Measurements from ENCODE around the gene EIF2D.
"Not testable (repeated sequence)": the region's sequence is repeated elsewhere in the genome, so short reads cannot be mapped to it uniquely, and the experiment has no call there.

Gene EIF2D

GRCh38 chr1:206636671-206637070 is 24.4 kb upstream of the EIF2D start:
- H3K27ac ChIP-seq (ENCODE audit: low read depth, low read length) = peak overlapping the region; percentile 83
- H3K4me1 ChIP-seq (ENCODE audit: control insufficient read depth in 5 of 5, insufficient read depth in 5 of 5, low read length in 5 of 5) = peaks cover 14 to 33% (median 28%) of the 10 kb centered on the region in 5 donors
- peak overlapping the region in 3 of 5 donors; percentile 37 to 70 (median 38) for H3K4me3 ChIP-seq (ENCODE audit: low read depth in 1 of 5, low read length in 5 of 5)
- H3K9me3 ChIP-seq (ENCODE audit: control insufficient read depth in 5 of 5, low read length in 5 of 5) = no peaks in the 10 kb centered on the region
- H3K36me3 ChIP-seq (ENCODE audit: control insufficient read depth in 5 of 5, insufficient read depth in 5 of 5, low read length in 5 of 5) = no peaks in the 10 kb centered on the region
- no peaks in the 10 kb centered on the region for H3K27me3 ChIP-seq (ENCODE audit: control insufficient read depth in 5 of 5, insufficient read depth in 4 of 5, low read length in 5 of 5)
- peak overlapping the region in 3 of 5 donors; percentile 46 to 80 (median 56) for H3K9ac ChIP-seq (ENCODE audit: low read length in 5 of 5)

- Histone ChIP-seq H3K9ac (ENCODE audit: low read length in 5 of 5) (peak overlapping the region in 4 of 5 donors; percentile 65 to 80 (median 76)), H3K4me1 (ENCODE audit: control insufficient read depth in 5 of 5, insufficient read depth in 5 of 5, low read length in 5 of 5) (peaks cover 14 to 33% (median 28%) of the 10 kb centered on the region in 5 donors), H3K36me3 (ENCODE audit: control insufficient read depth in 5 of 5, insufficient read depth in 5 of 5, low read length in 5 of 5) (no peaks in the 10 kb centered on the region), H3K9me3 (ENCODE audit: control insufficient read depth in 5 of 5, low read length in 5 of 5) (no peaks in the 10 kb centered on the region), H3K27me3 (ENCODE audit: control insufficient read depth in 5 of 5, insufficient read depth in 4 of 5, low read length in 5 of 5) (no peaks in the 10 kb centered on the region), H3K4me3 (ENCODE audit: low read depth in 1 of 5, low read length in 5 of 5) (peak overlapping the region; percentile 70 to 89 (median 88)), H3K27ac (ENCODE audit: low read depth, low read length) (peak overlapping the region; percentile 83)
These were observed 23.7 kb upstream of the EIF2D start for GRCh38 chr1:206635978-206636345.

DNA sequence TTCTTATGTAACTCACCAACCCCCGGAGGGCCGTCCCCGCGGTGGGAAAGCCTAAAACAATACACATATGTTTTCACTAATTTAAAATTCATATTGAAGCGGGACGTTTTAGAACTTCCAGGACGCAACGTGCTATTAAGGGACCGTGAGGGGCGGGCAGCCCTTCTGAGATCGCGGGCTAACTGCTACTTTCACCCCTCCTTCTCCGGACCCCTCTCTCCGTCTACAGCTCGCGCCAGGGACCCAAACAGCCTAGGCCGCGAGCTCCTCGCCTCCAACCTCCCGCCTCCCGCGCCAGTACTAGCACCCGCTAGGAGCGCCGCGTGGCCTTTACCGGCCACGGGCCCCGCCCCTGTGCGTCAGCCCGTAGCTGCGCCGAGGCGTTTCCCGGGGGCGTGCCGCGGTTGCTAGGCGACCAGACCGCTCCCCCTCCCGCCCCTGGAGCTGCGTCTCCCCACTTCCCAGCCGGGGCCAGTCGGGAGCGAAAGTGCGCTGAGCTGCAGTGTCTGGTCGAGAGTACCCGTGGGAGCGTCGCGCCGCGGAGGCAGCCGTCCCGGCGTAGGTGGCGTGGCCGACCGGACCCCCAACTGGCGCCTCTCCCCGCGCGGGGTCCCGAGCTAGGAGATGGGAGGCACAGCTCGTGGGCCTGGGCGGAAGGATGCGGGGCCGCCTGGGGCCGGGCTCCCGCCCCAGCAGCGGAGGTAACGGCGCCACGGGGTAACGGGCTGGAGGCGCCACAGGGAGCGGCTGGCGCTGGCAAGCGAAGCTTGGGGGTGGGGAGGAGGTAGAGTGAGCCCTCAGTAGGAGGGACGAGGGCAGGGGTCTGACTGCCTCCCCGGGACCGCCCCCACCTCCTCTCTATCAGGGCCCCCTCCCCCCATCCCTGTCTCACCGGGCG is 23.1 kb upstream of the EIF2D start, which contains the start of gene DYRK3:
DYRK3 (plus strand) TSS at position 457 of the 898 bp plus-strand sequence; CDS start at position 625, 168 bp downstream.
- Histone ChIP-seq H3K36me3 (ENCODE audit: control insufficient read depth in 5 of 5, insufficient read depth in 5 of 5, low read length in 5 of 5) (no peaks in the 10 kb centered on the region), H3K27me3 (ENCODE audit: control insufficient read depth in 5 of 5, insufficient read depth in 4 of 5, low read length in 5 of 5) (no peaks in the 10 kb centered on the region), H3K27ac (ENCODE audit: low read depth, low read length) (peak within 1 kb of the TSS; percentile 83), H3K9me3 (ENCODE audit: control insufficient read depth in 5 of 5, low read length in 5 of 5) (no peaks in the 10 kb centered on the region), H3K9ac (ENCODE audit: low read length in 5 of 5) (peak within 1 kb of the TSS; percentile 65 to 94 (median 80)), H3K4me1 (ENCODE audit: control insufficient read depth in 5 of 5, insufficient read depth in 5 of 5, low read length in 5 of 5) (peaks cover 14 to 33% (median 28%) of the 10 kb centered on the region in 5 donors), H3K4me3 (ENCODE audit: low read depth in 1 of 5, low read length in 5 of 5) (peak within 1 kb of the TSS; percentile 70 to 89 (median 88))

GRCh38 chr1:206634365-206635079 is 22.3 kb upstream of the EIF2D start:
- peaks cover 14 to 33% (median 28%) of the 10 kb centered on the region in 5 donors for H3K4me1 ChIP-seq (ENCODE audit: control insufficient read depth in 5 of 5, insufficient read depth in 5 of 5, low read length in 5 of 5)

DNA sequence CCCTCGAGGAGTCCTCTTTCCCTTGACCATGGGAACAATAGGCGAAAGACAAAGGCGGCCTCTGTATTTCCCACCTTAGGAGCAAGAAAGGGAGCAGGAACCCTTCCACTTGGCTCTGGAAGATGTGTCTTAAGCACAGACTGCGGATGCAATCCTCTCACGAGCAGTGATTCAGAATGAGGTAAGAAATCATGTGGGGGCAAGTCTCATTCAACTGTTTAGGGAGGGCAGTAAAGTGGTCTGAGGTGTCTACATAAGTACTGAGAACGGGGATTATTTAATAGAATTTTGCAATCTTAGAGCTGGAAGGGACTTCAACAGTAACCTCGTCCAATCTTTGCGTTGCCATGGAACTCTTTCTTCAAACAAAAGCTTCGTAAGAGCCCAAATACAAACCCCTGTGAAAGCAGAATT is 21.4 kb upstream of the EIF2D start:
- H3K4me3 ChIP-seq (ENCODE audit: low read depth in 1 of 5, low read length in 5 of 5) = no peak overlapping the region
- peaks cover 14 to 33% (median 28%) of the 10 kb centered on the region in 5 donors for H3K4me1 ChIP-seq (ENCODE audit: control insufficient read depth in 5 of 5, insufficient read depth in 5 of 5, low read length in 5 of 5)
- peak overlapping the region; percentile 22 for H3K27ac ChIP-seq (ENCODE audit: low read depth, low read length)
- no peaks in the 10 kb centered on the region for H3K9me3 ChIP-seq (ENCODE audit: control insufficient read depth in 5 of 5, low read length in 5 of 5)
- H3K9ac ChIP-seq (ENCODE audit: low read length in 5 of 5) = peak overlapping the region in 2 of 5 donors; percentile 39 to 45
- H3K27me3 ChIP-seq (ENCODE audit: control insufficient read depth in 5 of 5, insufficient read depth in 4 of 5, low read length in 5 of 5) = no peaks in the 10 kb centered on the region
- H3K36me3 ChIP-seq (ENCODE audit: control insufficient read depth in 5 of 5, insufficient read depth in 5 of 5, low read length in 5 of 5) = no peaks in the 10 kb centered on the region

More at GRCh38 chr1:206634365-206635079, 22.3 kb upstream of the EIF2D start:
- H3K9me3 ChIP-seq (ENCODE audit: control insufficient read depth in 5 of 5, low read length in 5 of 5) = no peaks in the 10 kb centered on the region
- H3K27ac ChIP-seq (ENCODE audit: low read depth, low read length) = peak overlapping the region; percentile 83
- peak overlapping the region; percentile 36 to 94 (median 75) for H3K9ac ChIP-seq (ENCODE audit: low read length in 5 of 5)
- no peaks in the 10 kb centered on the region for H3K27me3 ChIP-seq (ENCODE audit: control insufficient read depth in 5 of 5, insufficient read depth in 4 of 5, low read length in 5 of 5)
- peak overlapping the region; percentile 63 to 89 (median 88) for H3K4me3 ChIP-seq (ENCODE audit: low read depth in 1 of 5, low read length in 5 of 5)
- no peaks in the 10 kb centered on the region for H3K36me3 ChIP-seq (ENCODE audit: control insufficient read depth in 5 of 5, insufficient read depth in 5 of 5, low read length in 5 of 5)

GRCh38 chr1:206631085-206631509 is 18.8 kb upstream of the EIF2D start:
- H3K27me3 ChIP-seq (ENCODE audit: control insufficient read depth in 5 of 5, insufficient read depth in 4 of 5, low read length in 5 of 5) = no peaks in the 10 kb centered on the region
- no peaks in the 10 kb centered on the region for H3K36me3 ChIP-seq (ENCODE audit: control insufficient read depth in 5 of 5, insufficient read depth in 5 of 5, low read length in 5 of 5)
- H3K9ac ChIP-seq (ENCODE audit: low read length in 5 of 5) = no peak overlapping the region
- H3K9me3 ChIP-seq (ENCODE audit: control insufficient read depth in 5 of 5, low read length in 5 of 5) = no peaks in the 10 kb centered on the region
- no peak overlapping the region for H3K4me3 ChIP-seq (ENCODE audit: low read depth in 1 of 5, low read length in 5 of 5)
- H3K27ac ChIP-seq (ENCODE audit: low read depth, low read length) = no peak overlapping the region
- peaks cover 14 to 27% (median 20%) of the 10 kb centered on the region in 5 donors for H3K4me1 ChIP-seq (ENCODE audit: control insufficient read depth in 5 of 5, insufficient read depth in 5 of 5, low read length in 5 of 5)

DNA sequence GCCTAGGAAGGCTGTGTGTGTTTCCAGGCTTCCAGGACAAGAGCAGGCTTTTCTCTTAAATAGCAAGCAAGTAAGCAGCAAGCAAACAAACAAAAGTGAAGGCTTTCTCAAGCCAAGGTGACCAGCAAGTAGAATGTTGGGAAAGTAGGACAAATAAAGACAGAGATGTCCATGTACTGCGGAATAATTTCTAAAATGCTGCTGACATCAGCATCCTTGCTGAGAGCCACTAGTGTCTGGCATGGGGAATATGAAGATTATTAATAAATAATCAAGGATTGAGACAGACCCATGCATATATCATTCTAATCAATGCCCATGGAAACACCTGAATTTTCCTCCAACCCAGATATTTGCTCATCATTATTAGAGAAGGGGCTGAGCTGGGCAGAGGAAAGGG is 16.7 kb upstream of the EIF2D start:
- Histone ChIP-seq H3K36me3 (ENCODE audit: control insufficient read depth in 5 of 5, insufficient read depth in 5 of 5, low read length in 5 of 5) (no peaks in the 10 kb centered on the region), H3K9ac (ENCODE audit: low read length in 5 of 5) (no peak overlapping the region), H3K27ac (ENCODE audit: low read depth, low read length) (no peak overlapping the region), H3K4me1 (ENCODE audit: control insufficient read depth in 5 of 5, insufficient read depth in 5 of 5, low read length in 5 of 5) (peaks cover 4 to 8% (median 6%) of the 10 kb centered on the region in 5 donors), H3K27me3 (ENCODE audit: control insufficient read depth in 5 of 5, insufficient read depth in 4 of 5, low read length in 5 of 5) (no peaks in the 10 kb centered on the region), H3K4me3 (ENCODE audit: low read depth in 1 of 5, low read length in 5 of 5) (no peak overlapping the region), H3K9me3 (ENCODE audit: control insufficient read depth in 5 of 5, low read length in 5 of 5) (no peaks in the 10 kb centered on the region)

DNA sequence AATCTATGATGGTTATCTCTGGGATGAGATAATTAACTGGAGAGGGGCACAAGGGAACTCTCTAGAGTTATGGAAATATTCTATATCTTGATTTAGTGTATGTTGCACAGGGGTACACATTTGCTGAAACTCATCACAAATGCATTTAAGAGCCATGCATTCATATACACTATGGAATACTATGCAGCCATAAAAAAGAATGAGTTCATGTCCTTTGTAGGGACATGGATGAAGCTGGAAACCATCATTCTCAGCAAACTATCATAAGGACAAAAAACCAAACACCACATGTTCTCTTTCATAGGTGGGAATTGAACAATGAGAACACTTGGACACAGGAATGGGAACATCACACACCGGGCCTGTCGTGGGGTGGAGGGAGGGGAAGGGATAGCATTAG is 14.1 kb upstream of the EIF2D start:
- H3K9ac ChIP-seq (ENCODE audit: low read length in 5 of 5); H3K27ac ChIP-seq (ENCODE audit: low read depth, low read length); H3K4me3 ChIP-seq (ENCODE audit: low read depth in 1 of 5, low read length in 5 of 5); H3K36me3 ChIP-seq (ENCODE audit: control insufficient read depth in 5 of 5, insufficient read depth in 5 of 5, low read length in 5 of 5); H3K4me1 ChIP-seq (ENCODE audit: control insufficient read depth in 5 of 5, insufficient read depth in 5 of 5, low read length in 5 of 5); H3K27me3 ChIP-seq (ENCODE audit: control insufficient read depth in 5 of 5, insufficient read depth in 4 of 5, low read length in 5 of 5); H3K9me3 ChIP-seq (ENCODE audit: control insufficient read depth in 5 of 5, low read length in 5 of 5): not testable (repeated sequence)

DNA sequence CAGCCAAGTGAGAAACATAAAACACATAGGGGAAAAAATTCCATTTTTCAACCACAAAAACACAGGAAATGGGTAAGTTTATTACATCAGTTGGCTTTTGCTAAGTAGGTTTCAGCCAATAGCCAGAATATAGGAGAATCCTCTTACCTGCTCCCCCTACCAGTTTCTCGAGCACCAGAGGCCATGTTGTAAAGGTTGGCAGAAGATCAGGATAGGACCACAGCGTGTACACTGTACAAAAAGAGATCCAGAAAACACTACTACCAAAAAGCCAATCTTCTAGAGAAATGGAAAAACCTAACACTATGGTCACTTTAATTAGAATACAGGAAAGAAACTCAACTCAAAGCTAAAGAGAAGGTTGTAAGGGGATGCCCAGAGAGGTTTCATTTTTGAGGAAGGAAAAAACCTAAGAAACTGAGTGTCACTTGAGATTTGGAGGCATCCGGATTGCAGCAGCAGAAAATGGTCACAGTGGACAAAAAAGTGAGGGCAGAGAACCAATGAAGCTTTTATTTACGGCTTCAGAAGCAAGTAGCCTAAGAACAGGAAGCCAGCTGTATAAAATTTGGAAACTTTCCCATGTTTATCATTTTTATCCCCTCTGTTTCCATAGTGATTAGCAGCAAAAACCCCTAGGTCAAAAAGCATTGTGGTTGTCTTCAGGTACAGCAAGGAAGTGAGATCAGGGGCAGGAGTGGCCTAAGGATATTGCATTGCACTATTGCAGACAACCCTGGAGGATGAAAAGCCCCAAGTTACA is 2.9 kb downstream of the EIF2D start:
- Histone ChIP-seq H3K27me3 (ENCODE audit: control insufficient read depth in 5 of 5, insufficient read depth in 4 of 5, low read length in 5 of 5) (no peaks in the 10 kb centered on the region), H3K4me1 (ENCODE audit: control insufficient read depth in 5 of 5, insufficient read depth in 5 of 5, low read length in 5 of 5) (peaks cover 1 to 12% (median 10%) of the 10 kb centered on the region in 5 donors), H3K4me3 (ENCODE audit: low read depth in 1 of 5, low read length in 5 of 5) (no peak overlapping the region), H3K36me3 (ENCODE audit: control insufficient read depth in 5 of 5, insufficient read depth in 5 of 5, low read length in 5 of 5) (peaks cover 24 to 48% (median 41%) of the 10 kb centered on the region in 5 donors), H3K9me3 (ENCODE audit: control insufficient read depth in 5 of 5, low read length in 5 of 5) (no peaks in the 10 kb centered on the region), H3K9ac (ENCODE audit: low read length in 5 of 5) (no peak overlapping the region), H3K27ac (ENCODE audit: low read depth, low read length) (no peak overlapping the region)

All from subcutaneous abdominal adipose tissue (tissue), 5 donors.